HCT116 (cell line): ENCODE measurements around the gene PACRG.

Source experiments
- EGR1 ChIP-seq: IDR thresholded peaks from 2 replicates; pipeline ENCODE4 v1.6.1; 2012; ENCODE audit warnings: low read depth
- EZH2 ChIP-seq: fragments of 200-600 bp; sonication (generic); IDR thresholded peaks from 2 replicates; pipeline ENCODE4 v1.6.1; 2017; ENCODE audit warnings: antibody characterized with exemption, mixed run types
- POLR2A ChIP-seq: IDR thresholded peaks from 2 replicates; pipeline ENCODE4 v1.7.0; 2011; ENCODE audit warnings: borderline replicate concordance; ENCODE audit not compliant: insufficient read depth, insufficient read length; ENCODE audit errors: extremely low read depth
- POLR2AphosphoS5 ChIP-seq: IDR thresholded peaks from 2 replicates; pipeline ENCODE4 v1.6.1; 2011; ENCODE audit warnings: mild to moderate bottlenecking, low read depth, low read length, moderate library complexity
- SIN3A ChIP-seq: IDR thresholded peaks from 2 replicates; pipeline ENCODE4 v1.6.1; 2012; ENCODE audit warnings: low read depth
- SRF ChIP-seq: IDR thresholded peaks from 2 replicates; pipeline ENCODE4 v1.6.1; 2012; ENCODE audit warnings: low read depth
- TCF7L2 ChIP-seq: IDR thresholded peaks from 2 replicates; pipeline ENCODE4 v1.7.0; 2011; ENCODE audit warnings: borderline replicate concordance, inconsistent platforms; ENCODE audit not compliant: insufficient read depth, insufficient read length; ENCODE audit errors: extremely low read depth
- YY1 ChIP-seq: IDR thresholded peaks from 2 replicates; pipeline ENCODE4 v1.6.1; 2011; ENCODE audit warnings: low read length, low read depth, moderate library complexity, mild to moderate bottlenecking; ENCODE audit not compliant: insufficient replicate concordance; ENCODE audit errors: extremely low read depth
- ZNF274 ChIP-seq: fragments of 200-500 bp; sonication (Bioruptor generic); IDR thresholded peaks from 2 replicates; pipeline ENCODE4 v1.6.1; 2014; ENCODE audit warnings: mild to moderate bottlenecking, low read depth, low read length, inconsistent platforms
- TF ChIP-seq, protein P1 (sequence below), 3 experiments: fragments of 200-600 bp in 1 of 3; sonication (generic) in 1 of 3; IDR thresholded peaks in 2 of 3; conservative IDR thresholded peaks in 1 of 3; 2 replicates each; pipeline ENCODE4 v1.5.1; 2012 to 2017; ENCODE audit warnings: low read depth in 2 of 3, low read length in 2 of 3, antibody characterized with exemption in 1 of 3, borderline replicate concordance in 1 of 3, control low read depth in 1 of 3, mild to moderate bottlenecking in 1 of 3, mixed read lengths in 1 of 3, mixed run types in 1 of 3, moderate library complexity in 1 of 3; ENCODE audit not compliant: insufficient read depth in 1 of 3
- TF ChIP-seq, protein P2 (sequence below): IDR thresholded peaks from 2 replicates; pipeline ENCODE4 v1.6.1; 2012
- TF ChIP-seq, protein P3 (sequence below): IDR thresholded peaks from 2 replicates; pipeline ENCODE4 v1.6.1; 2012
- TF ChIP-seq, protein P4 (sequence below): IDR thresholded peaks from 2 replicates; pipeline ENCODE4 v1.6.1; 2012; ENCODE audit warnings: low read depth
- TF ChIP-seq, protein P5 (sequence below): IDR thresholded peaks from 2 replicates; pipeline ENCODE4 v1.6.1; 2011; ENCODE audit warnings: mild to moderate bottlenecking, low read length, moderate library complexity; ENCODE audit not compliant: insufficient replicate concordance; ENCODE audit errors: extremely low read depth

DNA sequence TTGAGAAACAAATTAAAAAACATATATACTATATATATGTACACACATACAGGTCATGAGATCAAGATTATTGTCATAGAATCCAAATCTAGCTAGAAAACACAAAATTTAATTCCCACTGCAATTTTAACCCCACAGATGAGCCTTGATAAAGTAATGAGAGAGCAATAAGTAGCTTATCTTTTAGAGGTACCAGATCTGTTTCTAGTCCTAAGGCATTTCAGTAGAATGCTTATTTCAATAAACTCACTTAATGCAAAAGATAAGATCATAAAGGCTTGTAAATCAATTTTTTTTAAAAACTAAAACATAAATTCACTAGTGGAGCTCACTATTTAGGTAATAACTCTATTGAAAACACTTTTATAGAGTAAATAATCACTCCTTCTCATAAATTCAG lies 47.4 kb upstream of the PACRG start:
- TF ChIP-seq, protein P1, sequence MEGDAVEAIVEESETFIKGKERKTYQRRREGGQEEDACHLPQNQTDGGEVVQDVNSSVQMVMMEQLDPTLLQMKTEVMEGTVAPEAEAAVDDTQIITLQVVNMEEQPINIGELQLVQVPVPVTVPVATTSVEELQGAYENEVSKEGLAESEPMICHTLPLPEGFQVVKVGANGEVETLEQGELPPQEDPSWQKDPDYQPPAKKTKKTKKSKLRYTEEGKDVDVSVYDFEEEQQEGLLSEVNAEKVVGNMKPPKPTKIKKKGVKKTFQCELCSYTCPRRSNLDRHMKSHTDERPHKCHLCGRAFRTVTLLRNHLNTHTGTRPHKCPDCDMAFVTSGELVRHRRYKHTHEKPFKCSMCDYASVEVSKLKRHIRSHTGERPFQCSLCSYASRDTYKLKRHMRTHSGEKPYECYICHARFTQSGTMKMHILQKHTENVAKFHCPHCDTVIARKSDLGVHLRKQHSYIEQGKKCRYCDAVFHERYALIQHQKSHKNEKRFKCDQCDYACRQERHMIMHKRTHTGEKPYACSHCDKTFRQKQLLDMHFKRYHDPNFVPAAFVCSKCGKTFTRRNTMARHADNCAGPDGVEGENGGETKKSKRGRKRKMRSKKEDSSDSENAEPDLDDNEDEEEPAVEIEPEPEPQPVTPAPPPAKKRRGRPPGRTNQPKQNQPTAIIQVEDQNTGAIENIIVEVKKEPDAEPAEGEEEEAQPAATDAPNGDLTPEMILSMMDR (IDR thresholded peaks at IDR 0.05 in 2 of 3, conservative IDR thresholded peaks at IDR 0.05 in 1 of 3; ENCODE audit: borderline replicate concordance in 1 of 3, insufficient read depth in 1 of 3, low read depth in 2 of 3, low read length in 2 of 3), result no peak
- TF ChIP-seq EZH2 (no peak), YY1 (no peak), POLR2AphosphoS5 (no peak), SRF (no peak), SIN3A (no peak), EGR1 (no peak), TCF7L2 (no peak), POLR2A (no peak), ZNF274 (no peak)
- TF ChIP-seq, protein P2, sequence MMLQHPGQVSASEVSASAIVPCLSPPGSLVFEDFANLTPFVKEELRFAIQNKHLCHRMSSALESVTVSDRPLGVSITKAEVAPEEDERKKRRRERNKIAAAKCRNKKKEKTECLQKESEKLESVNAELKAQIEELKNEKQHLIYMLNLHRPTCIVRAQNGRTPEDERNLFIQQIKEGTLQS, result no peak
- TF ChIP-seq, protein P3, sequence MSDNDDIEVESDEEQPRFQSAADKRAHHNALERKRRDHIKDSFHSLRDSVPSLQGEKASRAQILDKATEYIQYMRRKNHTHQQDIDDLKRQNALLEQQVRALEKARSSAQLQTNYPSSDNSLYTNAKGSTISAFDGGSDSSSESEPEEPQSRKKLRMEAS, result no peak
- TF ChIP-seq, protein P4, sequence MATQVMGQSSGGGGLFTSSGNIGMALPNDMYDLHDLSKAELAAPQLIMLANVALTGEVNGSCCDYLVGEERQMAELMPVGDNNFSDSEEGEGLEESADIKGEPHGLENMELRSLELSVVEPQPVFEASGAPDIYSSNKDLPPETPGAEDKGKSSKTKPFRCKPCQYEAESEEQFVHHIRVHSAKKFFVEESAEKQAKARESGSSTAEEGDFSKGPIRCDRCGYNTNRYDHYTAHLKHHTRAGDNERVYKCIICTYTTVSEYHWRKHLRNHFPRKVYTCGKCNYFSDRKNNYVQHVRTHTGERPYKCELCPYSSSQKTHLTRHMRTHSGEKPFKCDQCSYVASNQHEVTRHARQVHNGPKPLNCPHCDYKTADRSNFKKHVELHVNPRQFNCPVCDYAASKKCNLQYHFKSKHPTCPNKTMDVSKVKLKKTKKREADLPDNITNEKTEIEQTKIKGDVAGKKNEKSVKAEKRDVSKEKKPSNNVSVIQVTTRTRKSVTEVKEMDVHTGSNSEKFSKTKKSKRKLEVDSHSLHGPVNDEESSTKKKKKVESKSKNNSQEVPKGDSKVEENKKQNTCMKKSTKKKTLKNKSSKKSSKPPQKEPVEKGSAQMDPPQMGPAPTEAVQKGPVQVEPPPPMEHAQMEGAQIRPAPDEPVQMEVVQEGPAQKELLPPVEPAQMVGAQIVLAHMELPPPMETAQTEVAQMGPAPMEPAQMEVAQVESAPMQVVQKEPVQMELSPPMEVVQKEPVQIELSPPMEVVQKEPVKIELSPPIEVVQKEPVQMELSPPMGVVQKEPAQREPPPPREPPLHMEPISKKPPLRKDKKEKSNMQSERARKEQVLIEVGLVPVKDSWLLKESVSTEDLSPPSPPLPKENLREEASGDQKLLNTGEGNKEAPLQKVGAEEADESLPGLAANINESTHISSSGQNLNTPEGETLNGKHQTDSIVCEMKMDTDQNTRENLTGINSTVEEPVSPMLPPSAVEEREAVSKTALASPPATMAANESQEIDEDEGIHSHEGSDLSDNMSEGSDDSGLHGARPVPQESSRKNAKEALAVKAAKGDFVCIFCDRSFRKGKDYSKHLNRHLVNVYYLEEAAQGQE, result no peak
- TF ChIP-seq, protein P5, sequence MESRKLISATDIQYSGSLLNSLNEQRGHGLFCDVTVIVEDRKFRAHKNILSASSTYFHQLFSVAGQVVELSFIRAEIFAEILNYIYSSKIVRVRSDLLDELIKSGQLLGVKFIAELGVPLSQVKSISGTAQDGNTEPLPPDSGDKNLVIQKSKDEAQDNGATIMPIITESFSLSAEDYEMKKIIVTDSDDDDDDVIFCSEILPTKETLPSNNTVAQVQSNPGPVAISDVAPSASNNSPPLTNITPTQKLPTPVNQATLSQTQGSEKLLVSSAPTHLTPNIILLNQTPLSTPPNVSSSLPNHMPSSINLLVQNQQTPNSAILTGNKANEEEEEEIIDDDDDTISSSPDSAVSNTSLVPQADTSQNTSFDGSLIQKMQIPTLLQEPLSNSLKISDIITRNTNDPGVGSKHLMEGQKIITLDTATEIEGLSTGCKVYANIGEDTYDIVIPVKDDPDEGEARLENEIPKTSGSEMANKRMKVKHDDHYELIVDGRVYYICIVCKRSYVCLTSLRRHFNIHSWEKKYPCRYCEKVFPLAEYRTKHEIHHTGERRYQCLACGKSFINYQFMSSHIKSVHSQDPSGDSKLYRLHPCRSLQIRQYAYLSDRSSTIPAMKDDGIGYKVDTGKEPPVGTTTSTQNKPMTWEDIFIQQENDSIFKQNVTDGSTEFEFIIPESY, result no peak
